Neural progenitor cell (in vitro differentiated cells): ENCODE results near the gene MED1.
"Not testable (repeated sequence)": the region's sequence is repeated elsewhere in the genome, so short reads cannot be mapped to it uniquely, and the experiment has no call there.

ENCODE experiments used
- CTCF ChIP-seq: fragments of 200-600 bp; sonication (generic); IDR thresholded peaks from 2 replicates; pipeline ENCODE4 v1.5.1; 2017; ENCODE audit warnings: antibody characterized with exemption, mild to moderate bottlenecking
- EZH2phosphoT487 ChIP-seq: fragments of 200-600 bp; sonication (generic); IDR thresholded peaks from 2 replicates; pipeline ENCODE4 v1.6.1; 2017; ENCODE audit warnings: antibody characterized with exemption

DNA sequence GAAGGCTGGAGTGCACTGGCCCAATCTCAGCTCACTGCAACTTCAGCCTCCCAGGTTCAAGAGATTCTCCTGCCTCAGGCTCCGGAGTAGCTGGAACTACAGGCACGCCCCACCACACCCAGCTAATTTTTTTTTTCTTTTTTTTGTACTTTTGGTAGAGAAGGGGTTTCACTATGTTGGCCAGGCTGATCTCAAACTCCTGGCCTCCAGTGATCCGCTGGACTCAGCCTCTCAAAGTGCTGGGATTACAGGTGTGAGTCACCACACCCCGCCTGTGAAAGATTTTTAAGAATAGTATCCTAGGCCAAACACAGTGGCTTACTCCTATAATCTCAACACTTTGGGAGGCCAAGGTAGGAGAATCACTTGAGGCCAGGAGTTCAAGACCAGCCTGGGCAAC, 83.3 kb downstream of the MED1 start:
- not testable (repeated sequence) for TF ChIP-seq CTCF, EZH2phosphoT487
